Endodermal cell (in vitro differentiated cells): ENCODE data around the gene TMEM245. TPM values are rescaled to one million over a fixed set of nuclear protein-coding genes. Genes with fewer than 3 reads are reported as not detected.

Experiments
- DNase-seq: peaks from one replicate; pipeline ENCODE4 v3.0.0-alpha.2; 2017
- H3K27ac ChIP-seq: 2 replicates; pipeline ENCODE4 v1.5.1; 2013; ENCODE audit warnings: mild to moderate bottlenecking, low read depth, low read length, moderate library complexity
- H3K27me3 ChIP-seq: 2 replicates; pipeline ENCODE4 v1.6.1; 2013; ENCODE audit warnings: mild to moderate bottlenecking, low read length, moderate library complexity; ENCODE audit not compliant: insufficient read depth, control insufficient read depth, poor library complexity, severe bottlenecking
- H3K36me3 ChIP-seq: 2 replicates; pipeline ENCODE4 v1.7.0; 2013; ENCODE audit warnings: mild to moderate bottlenecking, low read length, moderate library complexity; ENCODE audit not compliant: control insufficient read depth, insufficient read depth
- H3K4me1 ChIP-seq: one replicate; pipeline ENCODE4 v1.7.0; 2013; ENCODE audit warnings: low read length; ENCODE audit not compliant: control insufficient read depth, insufficient read depth
- H3K4me3 ChIP-seq: 2 replicates; pipeline ENCODE4 v1.5.1; 2013; ENCODE audit warnings: mild to moderate bottlenecking, low read length, moderate library complexity
- H3K9ac ChIP-seq: 2 replicates; pipeline ENCODE4 v1.6.1; 2013; ENCODE audit warnings: mild to moderate bottlenecking, low read length, moderate library complexity; ENCODE audit not compliant: poor library complexity, severe bottlenecking; ENCODE audit errors: extremely low read depth
- H3K9me3 ChIP-seq: 2 replicates; pipeline ENCODE4 v1.6.1; 2013; ENCODE audit warnings: mild to moderate bottlenecking, low read length, moderate library complexity; ENCODE audit not compliant: control insufficient read depth
- H3K27ac Mint-ChIP-seq: 2 replicates; pipeline ENCODE4 v1.8.0; 2020; ENCODE audit warnings: mixed read lengths
- H3K27me3 Mint-ChIP-seq: 2 replicates; pipeline ENCODE4 v1.8.0; 2021; ENCODE audit warnings: mild to moderate bottlenecking, mixed read lengths; ENCODE audit not compliant: insufficient read depth
- H3K36me3 Mint-ChIP-seq: 2 replicates; pipeline ENCODE4 v1.8.0; 2020; ENCODE audit warnings: low read depth, mixed read lengths
- H3K4me1 Mint-ChIP-seq: 2 replicates; pipeline ENCODE4 v1.8.0; 2020; ENCODE audit warnings: mixed read lengths
- H3K4me3 Mint-ChIP-seq: 2 replicates; pipeline ENCODE4 v1.8.0; 2020; ENCODE audit warnings: mild to moderate bottlenecking, moderate library complexity, mixed read lengths
- H3K9me3 Mint-ChIP-seq: 2 replicates; pipeline ENCODE4 v1.8.0; 2020; ENCODE audit warnings: mild to moderate bottlenecking, mixed read lengths
- CTCF ChIP-seq: fragments of 200-600 bp; sonication (generic); conservative IDR thresholded peaks from 2 replicates; pipeline ENCODE4 v1.5.0; 2021; ENCODE audit warnings: antibody characterized with exemption, mild to moderate bottlenecking
- WGBS, 2 experiments: methylation state at CpG; one replicate each; pipeline versions ENCODE4 v1.1.5 to v1.1.7; 2013; ENCODE audit warnings: missing lambda C conversion rate in 2 of 2, mixed read lengths in 1 of 2; ENCODE audit not compliant: insufficient coverage in 1 of 2, insufficient read length in 1 of 2; 5-methylcytosine and 5-hydroxymethylcytosine counted together
- total RNA-seq, 2 donors: library from RNA; stranded (reverse); fragmentation: NEBNext Ultra II Directional in 1 of 2; extraction: Animal tissue kit (Norgen Biotek cat#: 25700) in 1 of 2; gene quantifications; 2 replicates in 1 of 2; 3 replicates in 1 of 2; pipeline ENCODE4 v1.2.1, GENCODE V29; 2021

TMEM245 gene
- total RNA-seq, 2 donors from 2014 or later, result 42.8 to 55.0 TPM

DNA sequence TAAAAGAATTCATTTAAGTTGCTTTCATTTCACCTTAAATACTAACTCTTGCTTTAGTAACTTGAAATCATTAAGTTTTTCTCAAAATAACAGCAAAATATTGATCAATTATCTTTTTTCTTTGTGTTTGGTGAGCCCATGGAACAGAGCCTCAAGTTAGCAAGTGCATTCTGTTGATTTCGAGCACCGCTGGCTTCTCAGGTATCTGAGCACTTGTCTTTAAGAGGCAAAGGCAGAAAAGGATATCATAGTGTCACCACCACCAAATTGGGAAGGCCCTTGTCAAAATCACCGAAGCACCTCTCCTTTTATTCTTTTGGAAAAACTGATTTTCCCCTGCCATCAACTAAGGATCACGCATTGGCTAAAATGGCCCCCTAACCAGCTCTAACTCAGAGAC lies 89.3 kb downstream of the TMEM245 start:
- Histone ChIP-seq H3K27ac (no peak overlapping the region), H3K27me3 (no peaks in the 10 kb centered on the region), H3K9ac (no peak overlapping the region), H3K36me3 (peaks cover 39% of the 10 kb centered on the region), H3K4me1 (no peaks in the 10 kb centered on the region), H3K4me3 (no peak overlapping the region), H3K9me3 (no peaks in the 10 kb centered on the region)
- H3K4me3 Mint-ChIP-seq, result no peak overlapping the region
- peaks cover 33% of the 10 kb centered on the region for H3K36me3 Mint-ChIP-seq
- H3K9me3 Mint-ChIP-seq, result no peaks in the 10 kb centered on the region
- H3K27ac Mint-ChIP-seq, result no peak overlapping the region
- H3K27me3 Mint-ChIP-seq, result no peaks in the 10 kb centered on the region
- DNase-seq, result no peak
- WGBS, 2 experiments, result 98 to 100% methylated on average over 3 to 4 of the region's 4 CpGs
- peaks cover 23% of the 10 kb centered on the region for H3K4me1 Mint-ChIP-seq
- no peak for TF ChIP-seq CTCF

DNA sequence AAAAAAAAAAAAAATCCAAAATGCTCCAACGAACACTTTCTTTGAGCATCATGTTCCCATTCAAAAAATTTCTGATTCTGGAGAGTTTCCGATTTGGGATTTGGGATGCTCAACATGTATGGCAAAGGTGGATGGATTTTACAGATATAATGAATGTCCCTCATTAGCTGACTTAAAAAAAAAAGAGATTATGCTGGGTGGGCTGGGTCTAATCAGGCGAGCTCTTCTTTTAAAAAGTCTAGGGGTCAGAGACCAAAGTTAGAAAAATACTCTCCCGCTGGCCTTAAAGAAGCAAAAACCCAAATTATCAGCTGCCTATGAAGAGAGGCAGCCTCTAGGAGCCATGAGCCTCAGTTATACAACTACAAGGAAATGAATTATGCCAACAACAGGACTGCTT lies 91.3 kb downstream of the TMEM245 start:
- no peaks in the 10 kb centered on the region for H3K9me3 Mint-ChIP-seq
- H3K36me3 ChIP-seq, result peaks cover 21% of the 10 kb centered on the region
- H3K27me3 Mint-ChIP-seq, result no peaks in the 10 kb centered on the region
- H3K4me1 ChIP-seq, result peaks cover 5% of the 10 kb centered on the region
- no peak for DNase-seq
- no peak for TF ChIP-seq CTCF
- H3K9ac ChIP-seq, result no peak overlapping the region
- H3K4me1 Mint-ChIP-seq, result peaks cover 43% of the 10 kb centered on the region
- no peaks in the 10 kb centered on the region for H3K27me3 ChIP-seq
- H3K27ac ChIP-seq, result no peak overlapping the region
- 90 to 100% methylated on average over 3 to 4 of the region's 4 CpGs for WGBS, 2 experiments
- H3K36me3 Mint-ChIP-seq, result peaks cover 23% of the 10 kb centered on the region
- H3K9me3 ChIP-seq, result no peaks in the 10 kb centered on the region
- H3K27ac Mint-ChIP-seq, result no peak overlapping the region
- no peak overlapping the region for H3K4me3 ChIP-seq
- no peak overlapping the region for H3K4me3 Mint-ChIP-seq

GRCh38 chr9:109027176-109027575 lies 92.6 kb downstream of the TMEM245 start:
- H3K9me3 ChIP-seq, result no peaks in the 10 kb centered on the region
- H3K9ac ChIP-seq, result no peak overlapping the region
- Mint-ChIP-seq H3K9me3 (no peaks in the 10 kb centered on the region), H3K4me1 (peaks cover 55% of the 10 kb centered on the region), H3K27me3 (no peaks in the 10 kb centered on the region), H3K27ac (peak overlapping the region; percentile 38), H3K4me3 (no peak overlapping the region), H3K36me3 (peaks cover 12% of the 10 kb centered on the region)
- H3K27me3 ChIP-seq, result no peaks in the 10 kb centered on the region
- no peak overlapping the region for H3K27ac ChIP-seq
- no peak for DNase-seq
- TF ChIP-seq CTCF, result no peak
- H3K4me1 ChIP-seq, result peaks cover 6% of the 10 kb centered on the region
- H3K36me3 ChIP-seq, result peaks cover 10% of the 10 kb centered on the region
- H3K4me3 ChIP-seq, result no peak overlapping the region
- WGBS, 2 experiments, result 83% methylated on average over 2 of the region's 2 CpGs; no CpG with 5 or more reads in 1 of the 2 experiments
